ENCODE results near the gene RPS27L.

DNA sequence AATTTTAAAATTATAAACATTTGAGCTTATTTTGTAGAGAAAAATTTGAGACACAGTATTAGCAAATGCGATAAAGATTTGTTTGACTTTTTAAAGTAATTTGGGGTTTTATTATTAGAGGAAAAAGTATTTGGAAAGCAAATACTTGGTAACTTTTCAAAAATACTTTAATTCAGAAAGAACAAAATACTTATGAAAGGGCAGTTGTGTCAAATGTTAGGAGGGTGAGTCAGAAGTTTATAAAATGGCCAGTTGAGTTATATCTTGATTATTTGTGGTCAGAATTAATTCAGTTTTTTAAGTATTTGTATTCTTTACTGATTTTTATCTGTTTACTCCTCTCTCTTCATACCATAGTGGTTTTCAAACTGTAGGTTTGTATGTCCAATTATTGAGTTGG, 23.5 kb downstream of the RPS27L start:
- no peak for TF ChIP-seq CTCF (IDR thresholded peaks at IDR 0.05)
- no peak for TF ChIP-seq POLR2A (IDR thresholded peaks at IDR 0.05; ENCODE audit: low read depth)
- no peak for TF ChIP-seq POLR2AphosphoS5 (IDR thresholded peaks at IDR 0.05)
- no peak for TF ChIP-seq EP300 (IDR thresholded peaks at IDR 0.05)

Data from esophagus muscularis mucosa (tissue), 4 donors.